WI38 (cell line): ENCODE data around the gene USP11.

ENCODE experiments used
- H3K4me3 ChIP-seq: 2 replicates; pipeline ENCODE4 v1.5.1; 2011; ENCODE audit warnings: low read depth, mild to moderate bottlenecking, control low read depth, low read length
- CTCF ChIP-seq: IDR thresholded peaks from 2 replicates; pipeline ENCODE4 v1.5.1; 2012; ENCODE audit warnings: low read depth, mild to moderate bottlenecking, control low read depth, low read length

Gene USP11

GRCh38 chrX:47221756-47222155 lies 11.1 kb upstream of the USP11 start:
- TF ChIP-seq CTCF: no peak
- no peak overlapping the region for H3K4me3 ChIP-seq

- H3K4me3 ChIP-seq: no peak overlapping the region
- TF ChIP-seq CTCF: no peak
Measured at GRCh38 chrX:47222751-47223350, 10.0 kb upstream of the USP11 start.

GRCh38 chrX:47223476-47224250 lies 9.1 kb upstream of the USP11 start:
- no peak for TF ChIP-seq CTCF
- no peak overlapping the region for H3K4me3 ChIP-seq

GRCh38 chrX:47224266-47224895 lies 8.4 kb upstream of the USP11 start:
- H3K4me3 ChIP-seq: no peak overlapping the region
- no peak for TF ChIP-seq CTCF

- no peak for TF ChIP-seq CTCF
- no peak overlapping the region for H3K4me3 ChIP-seq
Measured at GRCh38 chrX:47224896-47225290, 7.9 kb upstream of the USP11 start.

GRCh38 chrX:47226071-47226470 lies 6.7 kb upstream of the USP11 start:
- no peak for TF ChIP-seq CTCF
- no peak overlapping the region for H3K4me3 ChIP-seq
